Endothelial cell (in vitro differentiated cells): ENCODE measurements around the gene BACE1-AS. TPM values are rescaled to one million over a fixed set of nuclear protein-coding genes. Genes with fewer than 3 reads are reported as not detected.
A peak's percentile ranks its signal among the peaks of the same experiment; 100 is the strongest.

ENCODE experiments used
- DNase-seq: peaks from one replicate; pipeline ENCODE4 v3.0.0; 2021; ENCODE audit warnings: low spot score
- H3K27ac Mint-ChIP-seq: one replicate; pipeline ENCODE4 v1.8.0; 2021; ENCODE audit warnings: mixed read lengths, inconsistent platforms; ENCODE audit not compliant: unreplicated experiment
- H3K27me3 Mint-ChIP-seq: one replicate; pipeline ENCODE4 v1.8.0; 2021; ENCODE audit warnings: mild to moderate bottlenecking, moderate library complexity, mixed read lengths, inconsistent platforms; ENCODE audit not compliant: unreplicated experiment
- H3K36me3 Mint-ChIP-seq: one replicate; pipeline ENCODE4 v1.8.0; 2021; ENCODE audit warnings: mild to moderate bottlenecking, low read depth, mixed read lengths, inconsistent platforms; ENCODE audit not compliant: unreplicated experiment
- H3K4me1 Mint-ChIP-seq: one replicate; pipeline ENCODE4 v1.8.0; 2021; ENCODE audit warnings: mild to moderate bottlenecking, mixed read lengths, inconsistent platforms; ENCODE audit not compliant: unreplicated experiment
- H3K4me3 Mint-ChIP-seq: one replicate; pipeline ENCODE4 v1.8.0; 2021; ENCODE audit warnings: mild to moderate bottlenecking, mixed read lengths, inconsistent platforms; ENCODE audit not compliant: unreplicated experiment
- H3K9me3 Mint-ChIP-seq: one replicate; pipeline ENCODE4 v1.8.0; 2021; ENCODE audit warnings: mixed read lengths, inconsistent platforms; ENCODE audit not compliant: unreplicated experiment
- total RNA-seq: library from RNA; stranded (reverse); fragmentation: NEBNext Ultra II Directional; extraction: Animal tissue kit (Norgen Biotek cat#: 25700); gene quantifications from one replicate; pipeline ENCODE4 v1.2.1, GENCODE V29; 2021; ENCODE audit not compliant: unreplicated experiment
- TF ChIP-seq, protein P1 (sequence below): fragments of 200-600 bp; sonication (generic); IDR thresholded peaks from one replicate; pipeline ENCODE4 v1.5.0; 2021; ENCODE audit warnings: antibody characterized with exemption; ENCODE audit not compliant: unreplicated experiment

BACE1-AS gene
- total RNA-seq, 1 donor from 2014 or later = 10.2 TPM

- H3K4me1 Mint-ChIP-seq = peaks cover 4% of the 10 kb centered on the region
- no peak overlapping the region for H3K4me3 Mint-ChIP-seq
- DNase-seq = no peak
- no peaks in the 10 kb centered on the region for H3K27me3 Mint-ChIP-seq
- peaks cover 31% of the 10 kb centered on the region for H3K36me3 Mint-ChIP-seq
- H3K9me3 Mint-ChIP-seq = no peaks in the 10 kb centered on the region
- H3K27ac Mint-ChIP-seq = no peak overlapping the region
- TF ChIP-seq, protein P1, sequence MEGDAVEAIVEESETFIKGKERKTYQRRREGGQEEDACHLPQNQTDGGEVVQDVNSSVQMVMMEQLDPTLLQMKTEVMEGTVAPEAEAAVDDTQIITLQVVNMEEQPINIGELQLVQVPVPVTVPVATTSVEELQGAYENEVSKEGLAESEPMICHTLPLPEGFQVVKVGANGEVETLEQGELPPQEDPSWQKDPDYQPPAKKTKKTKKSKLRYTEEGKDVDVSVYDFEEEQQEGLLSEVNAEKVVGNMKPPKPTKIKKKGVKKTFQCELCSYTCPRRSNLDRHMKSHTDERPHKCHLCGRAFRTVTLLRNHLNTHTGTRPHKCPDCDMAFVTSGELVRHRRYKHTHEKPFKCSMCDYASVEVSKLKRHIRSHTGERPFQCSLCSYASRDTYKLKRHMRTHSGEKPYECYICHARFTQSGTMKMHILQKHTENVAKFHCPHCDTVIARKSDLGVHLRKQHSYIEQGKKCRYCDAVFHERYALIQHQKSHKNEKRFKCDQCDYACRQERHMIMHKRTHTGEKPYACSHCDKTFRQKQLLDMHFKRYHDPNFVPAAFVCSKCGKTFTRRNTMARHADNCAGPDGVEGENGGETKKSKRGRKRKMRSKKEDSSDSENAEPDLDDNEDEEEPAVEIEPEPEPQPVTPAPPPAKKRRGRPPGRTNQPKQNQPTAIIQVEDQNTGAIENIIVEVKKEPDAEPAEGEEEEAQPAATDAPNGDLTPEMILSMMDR = no peak
These were observed 4.6 kb upstream of the BACE1-AS start for GRCh38 chr11:117286588-117286987.

DNA sequence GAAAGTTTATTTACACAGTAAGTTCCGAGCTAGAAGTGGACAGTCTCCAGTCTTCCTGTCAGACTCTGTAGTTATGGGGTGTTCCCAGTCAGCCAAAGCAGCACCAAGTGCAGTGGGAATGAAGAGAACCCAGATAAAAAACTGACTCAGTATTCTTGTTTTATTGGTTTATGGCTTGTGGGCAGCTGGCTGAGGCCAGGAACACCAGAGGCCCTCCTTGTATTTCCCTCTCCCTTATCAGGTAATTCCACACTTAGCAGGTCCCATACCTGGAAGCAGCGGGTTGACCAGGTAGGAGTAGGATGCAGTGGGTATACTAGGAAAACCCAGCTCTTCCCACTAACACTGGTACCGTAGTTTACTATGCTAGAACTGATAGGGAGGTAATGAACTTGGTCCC, 3.5 kb upstream of the BACE1-AS start:
- H3K27ac Mint-ChIP-seq = no peak overlapping the region
- H3K4me3 Mint-ChIP-seq = no peak overlapping the region
- no peaks in the 10 kb centered on the region for H3K27me3 Mint-ChIP-seq
- H3K36me3 Mint-ChIP-seq = peaks cover 26% of the 10 kb centered on the region
- peaks cover 4% of the 10 kb centered on the region for H3K4me1 Mint-ChIP-seq
- DNase-seq = no peak
- no peaks in the 10 kb centered on the region for H3K9me3 Mint-ChIP-seq
- TF ChIP-seq, protein P1 = no peak

DNA sequence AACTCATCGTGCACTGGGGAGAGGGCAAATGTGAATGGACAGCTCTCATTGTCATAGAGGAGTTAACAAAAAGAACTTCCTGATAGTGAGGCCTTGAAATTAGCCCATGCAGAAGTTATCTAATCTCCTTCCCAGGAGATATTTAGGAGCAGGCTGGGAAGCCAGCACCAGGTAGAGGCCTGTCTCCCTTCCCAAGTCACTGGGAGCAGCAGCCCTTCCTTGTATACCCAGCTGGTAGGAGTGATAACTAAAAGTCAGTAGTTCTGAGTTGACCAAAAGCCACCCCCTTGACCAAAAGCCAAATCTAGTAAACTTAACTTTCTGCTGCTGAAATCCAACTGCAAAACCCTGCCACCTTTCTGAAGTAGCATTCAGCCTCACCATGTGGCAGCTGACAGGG, 1.4 kb upstream of the BACE1-AS start:
- no peaks in the 10 kb centered on the region for H3K9me3 Mint-ChIP-seq
- TF ChIP-seq, protein P1 = no peak
- H3K4me3 Mint-ChIP-seq = no peak overlapping the region
- H3K36me3 Mint-ChIP-seq = peaks cover 36% of the 10 kb centered on the region
- H3K4me1 Mint-ChIP-seq = peaks cover 4% of the 10 kb centered on the region
- H3K27ac Mint-ChIP-seq = peak overlapping the region; percentile 17
- peaks cover 2% of the 10 kb centered on the region for H3K27me3 Mint-ChIP-seq
- DNase-seq = no peak

- Mint-ChIP-seq H3K4me1 (peaks cover 11% of the 10 kb centered on the region), H3K27ac (no peak overlapping the region), H3K4me3 (no peak overlapping the region), H3K36me3 (peaks cover 36% of the 10 kb centered on the region), H3K9me3 (no peaks in the 10 kb centered on the region), H3K27me3 (peaks cover 2% of the 10 kb centered on the region)
- no peak for DNase-seq
- TF ChIP-seq, protein P1 = no peak
These were observed 1.5 kb downstream of the BACE1-AS start for GRCh38 chr11:117292616-117293015.

DNA sequence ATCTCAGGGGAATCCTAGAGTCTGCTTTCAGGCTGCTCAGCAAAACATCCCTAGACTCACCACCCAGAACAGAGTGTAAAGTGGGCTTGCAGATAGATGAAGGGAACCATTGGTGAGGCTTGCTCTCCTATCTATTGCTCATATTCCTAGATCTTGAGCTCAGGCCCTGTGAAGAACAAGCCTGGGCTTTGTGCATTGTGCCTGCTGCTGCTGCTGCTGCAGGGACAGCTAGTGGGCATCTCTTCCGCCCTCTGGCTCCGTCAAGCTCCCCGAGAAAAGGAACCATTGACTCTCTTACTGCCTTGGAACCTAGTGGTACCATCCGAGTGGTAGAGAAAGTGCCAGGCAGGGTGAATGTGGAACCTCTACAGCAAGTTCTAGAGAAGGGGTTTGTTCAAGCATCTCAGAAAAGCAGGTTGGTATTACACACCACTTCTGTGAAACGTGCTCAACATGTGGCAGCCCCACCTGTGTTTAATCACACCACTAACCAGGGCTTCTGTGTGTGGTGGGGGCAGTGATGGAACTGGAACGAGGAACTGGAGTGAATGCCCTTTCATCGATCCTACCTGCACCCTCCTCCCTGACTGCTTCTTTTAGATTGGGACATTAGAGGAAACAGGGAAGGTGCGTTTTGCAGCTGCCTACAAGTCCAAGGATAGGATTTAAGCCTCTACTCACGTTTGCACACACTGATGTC, 4.4 kb downstream of the BACE1-AS start:
- H3K36me3 Mint-ChIP-seq = peaks cover 21% of the 10 kb centered on the region
- DNase-seq = no peak
- H3K27ac Mint-ChIP-seq = no peak overlapping the region

More for the DNA sequence above, 4.4 kb downstream of the BACE1-AS start:
- H3K9me3 Mint-ChIP-seq = no peaks in the 10 kb centered on the region
- peaks cover 2% of the 10 kb centered on the region for H3K27me3 Mint-ChIP-seq
- no peak overlapping the region for H3K4me3 Mint-ChIP-seq
- TF ChIP-seq, protein P1 = no peak
- peaks cover 15% of the 10 kb centered on the region for H3K4me1 Mint-ChIP-seq
